ENCODE results near the gene ZNF628. TPM values are rescaled to one million over a fixed set of nuclear protein-coding genes. Genes with fewer than 3 reads are reported as not detected.

ZNF628 gene
- total RNA-seq, 1 donor from 2014 or later = 16.8 TPM

DNA sequence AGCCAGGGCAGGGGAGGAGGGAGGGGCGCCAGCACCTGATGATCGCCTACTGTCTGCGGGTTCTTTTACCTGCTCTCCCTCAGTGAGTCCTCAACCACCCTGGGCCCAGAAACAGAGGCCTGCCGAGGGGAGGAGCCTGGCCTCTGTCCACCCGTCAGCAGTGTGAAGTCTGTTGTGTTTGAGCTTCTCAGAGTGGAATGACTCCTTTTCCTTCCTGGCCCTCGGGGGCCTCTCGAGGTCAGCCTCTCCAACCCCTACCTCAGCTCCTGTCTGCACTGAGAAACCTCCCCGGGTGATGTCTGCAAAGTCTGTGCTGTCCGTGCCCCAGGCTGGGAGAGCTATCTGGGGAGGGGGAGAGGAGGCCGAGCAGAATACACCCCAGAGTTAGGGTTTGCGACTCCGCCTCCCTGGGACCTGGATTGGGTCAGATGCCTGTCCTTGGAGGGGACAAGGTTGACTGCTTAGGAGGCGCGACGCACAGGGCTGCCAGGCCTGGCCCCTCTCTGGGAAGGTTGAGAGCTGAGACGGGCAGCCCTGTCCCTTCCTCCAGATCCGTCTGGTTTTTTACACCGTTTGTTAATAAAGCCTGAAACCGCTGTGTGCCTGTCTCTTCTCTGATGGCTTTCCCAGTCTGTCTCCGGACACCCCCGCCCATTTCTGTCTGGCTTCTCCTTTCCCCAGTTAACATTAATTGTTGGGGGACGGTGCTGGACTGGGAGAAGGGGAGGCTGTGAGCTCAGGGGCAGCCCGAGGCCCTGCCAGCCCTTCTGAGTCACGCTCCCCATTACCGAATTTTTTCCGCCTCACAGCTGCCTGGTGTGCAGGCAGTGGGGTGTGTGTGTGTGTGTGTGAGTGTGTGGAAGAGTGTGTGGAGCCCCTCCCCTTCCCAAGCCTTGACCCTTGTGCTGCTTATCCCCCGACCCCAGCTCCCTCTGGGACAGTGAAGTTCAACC lies 10.8 kb downstream of the ZNF628 start:
- H3K27ac Mint-ChIP-seq = peak overlapping the region; percentile 73
- no peak for DNase-seq (ENCODE audit: low spot score, unreplicated experiment)
- H3K4me1 Mint-ChIP-seq (ENCODE audit: low read depth) = peaks cover 13% of the 10 kb centered on the region

DNA sequence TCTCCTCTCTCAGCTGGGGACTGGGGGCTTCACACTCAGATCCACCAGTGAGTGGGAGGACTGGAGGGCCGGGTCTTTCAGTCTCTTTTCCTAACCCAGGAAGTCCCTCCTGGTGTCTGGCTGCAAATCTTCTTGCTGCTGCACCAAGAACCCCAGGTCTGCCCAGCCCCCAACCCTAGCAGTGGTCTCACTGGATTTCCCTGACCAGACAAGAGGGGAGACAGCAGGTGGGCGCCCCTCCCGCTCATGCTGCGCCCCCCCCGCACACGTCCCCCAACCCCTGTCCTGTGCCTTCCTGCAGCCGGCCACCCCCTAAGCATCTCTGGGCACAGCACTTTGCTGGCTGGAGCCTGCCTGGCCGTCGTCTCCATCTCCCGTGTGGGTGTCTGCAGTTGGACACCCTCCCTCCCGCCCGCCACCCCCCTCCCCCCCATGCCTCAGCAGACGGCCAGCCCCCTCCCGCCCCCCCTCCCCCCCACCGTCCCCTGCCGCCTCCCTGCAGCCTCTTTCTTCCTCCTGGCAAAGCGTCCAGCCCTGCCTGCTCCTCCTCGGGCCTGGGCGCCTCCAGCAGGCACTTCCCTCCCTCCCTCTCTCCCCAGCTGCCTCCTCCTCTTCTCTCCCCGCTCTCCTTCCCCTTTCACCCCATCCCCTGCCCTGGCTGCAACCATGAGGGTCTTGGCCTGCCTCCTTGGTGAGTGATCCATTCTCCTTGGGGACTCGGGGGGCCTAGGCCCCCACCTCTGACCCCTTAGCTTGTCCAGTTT lies 11.7 kb downstream of the ZNF628 start, which contains the start of gene SSC5D:
Gene SSC5D (plus strand): TSS at position 513 of the 764 bp plus-strand sequence. CDS start 154 bp downstream, at position 667.
- peak within 1 kb of the TSS; percentile 50 for H3K4me3 Mint-ChIP-seq (ENCODE audit: low read depth)
- peaks cover 11% of the 10 kb centered on the region for H3K27me3 Mint-ChIP-seq
- no peaks in the 10 kb centered on the region for H3K36me3 Mint-ChIP-seq (ENCODE audit: insufficient read depth)
- no peak for DNase-seq (ENCODE audit: low spot score, unreplicated experiment)
- TF ChIP-seq, protein P1, sequence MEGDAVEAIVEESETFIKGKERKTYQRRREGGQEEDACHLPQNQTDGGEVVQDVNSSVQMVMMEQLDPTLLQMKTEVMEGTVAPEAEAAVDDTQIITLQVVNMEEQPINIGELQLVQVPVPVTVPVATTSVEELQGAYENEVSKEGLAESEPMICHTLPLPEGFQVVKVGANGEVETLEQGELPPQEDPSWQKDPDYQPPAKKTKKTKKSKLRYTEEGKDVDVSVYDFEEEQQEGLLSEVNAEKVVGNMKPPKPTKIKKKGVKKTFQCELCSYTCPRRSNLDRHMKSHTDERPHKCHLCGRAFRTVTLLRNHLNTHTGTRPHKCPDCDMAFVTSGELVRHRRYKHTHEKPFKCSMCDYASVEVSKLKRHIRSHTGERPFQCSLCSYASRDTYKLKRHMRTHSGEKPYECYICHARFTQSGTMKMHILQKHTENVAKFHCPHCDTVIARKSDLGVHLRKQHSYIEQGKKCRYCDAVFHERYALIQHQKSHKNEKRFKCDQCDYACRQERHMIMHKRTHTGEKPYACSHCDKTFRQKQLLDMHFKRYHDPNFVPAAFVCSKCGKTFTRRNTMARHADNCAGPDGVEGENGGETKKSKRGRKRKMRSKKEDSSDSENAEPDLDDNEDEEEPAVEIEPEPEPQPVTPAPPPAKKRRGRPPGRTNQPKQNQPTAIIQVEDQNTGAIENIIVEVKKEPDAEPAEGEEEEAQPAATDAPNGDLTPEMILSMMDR (IDR thresholded peaks at IDR 0.05; ENCODE audit: unreplicated experiment) = no peak
- H3K4me1 Mint-ChIP-seq (ENCODE audit: low read depth) = peaks cover 13% of the 10 kb centered on the region
- H3K9me3 Mint-ChIP-seq (ENCODE audit: low read depth) = no peaks in the 10 kb centered on the region
- H3K27ac Mint-ChIP-seq = peak within 1 kb of the TSS; percentile 73

More for the DNA sequence above, 10.8 kb downstream of the ZNF628 start:
- Mint-ChIP-seq H3K4me3 (ENCODE audit: low read depth) (peak overlapping the region; percentile 50), H3K27me3 (peaks cover 8% of the 10 kb centered on the region), H3K9me3 (ENCODE audit: low read depth) (no peaks in the 10 kb centered on the region), H3K36me3 (ENCODE audit: insufficient read depth) (no peaks in the 10 kb centered on the region)
- TF ChIP-seq, protein P1 (IDR thresholded peaks at IDR 0.05; ENCODE audit: unreplicated experiment) = no peak

DNA sequence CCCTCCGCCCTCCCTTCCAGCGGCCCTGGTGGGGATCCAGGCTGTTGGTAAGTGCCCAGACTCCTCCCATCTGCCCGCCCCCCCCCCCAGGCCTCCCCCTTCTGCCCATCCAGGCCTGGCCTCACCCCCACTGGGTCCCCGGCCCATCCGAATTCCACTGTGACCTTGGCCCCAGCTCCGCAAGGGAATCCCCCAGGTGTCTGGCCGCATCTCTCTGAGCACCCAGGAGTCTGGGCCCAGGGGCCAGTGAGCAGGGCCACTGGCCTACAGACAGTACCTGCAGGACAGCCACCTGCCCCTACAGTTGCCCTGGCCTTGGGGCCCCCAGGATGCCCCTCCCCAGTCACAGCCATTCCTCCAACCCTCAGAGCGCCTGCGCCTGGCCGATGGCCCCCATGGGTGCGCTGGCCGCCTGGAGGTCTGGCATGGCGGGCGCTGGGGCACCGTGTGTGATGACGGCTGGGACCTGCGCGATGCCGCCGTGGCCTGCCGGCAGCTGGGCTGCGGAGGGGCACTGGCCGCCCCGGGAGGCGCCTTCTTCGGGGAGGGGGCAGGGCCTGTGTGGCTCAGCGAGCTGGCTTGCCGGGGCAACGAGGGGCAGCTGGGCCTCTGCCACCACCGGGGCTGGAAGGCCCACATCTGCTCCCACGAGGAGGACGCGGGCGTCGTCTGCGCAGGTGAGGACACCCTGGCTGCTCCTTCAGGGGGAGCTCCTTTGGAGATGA lies 12.7 kb downstream of the ZNF628 start:
- no peak overlapping the region for H3K27ac Mint-ChIP-seq
- TF ChIP-seq, protein P1 (IDR thresholded peaks at IDR 0.05; ENCODE audit: unreplicated experiment) = no peak
- no peaks in the 10 kb centered on the region for H3K9me3 Mint-ChIP-seq (ENCODE audit: low read depth)
- no peak for DNase-seq (ENCODE audit: low spot score, unreplicated experiment)
- H3K36me3 Mint-ChIP-seq (ENCODE audit: insufficient read depth) = no peaks in the 10 kb centered on the region
- H3K4me1 Mint-ChIP-seq (ENCODE audit: low read depth) = peaks cover 13% of the 10 kb centered on the region
- peaks cover 11% of the 10 kb centered on the region for H3K27me3 Mint-ChIP-seq
- H3K4me3 Mint-ChIP-seq (ENCODE audit: low read depth) = no peak overlapping the region

DNA sequence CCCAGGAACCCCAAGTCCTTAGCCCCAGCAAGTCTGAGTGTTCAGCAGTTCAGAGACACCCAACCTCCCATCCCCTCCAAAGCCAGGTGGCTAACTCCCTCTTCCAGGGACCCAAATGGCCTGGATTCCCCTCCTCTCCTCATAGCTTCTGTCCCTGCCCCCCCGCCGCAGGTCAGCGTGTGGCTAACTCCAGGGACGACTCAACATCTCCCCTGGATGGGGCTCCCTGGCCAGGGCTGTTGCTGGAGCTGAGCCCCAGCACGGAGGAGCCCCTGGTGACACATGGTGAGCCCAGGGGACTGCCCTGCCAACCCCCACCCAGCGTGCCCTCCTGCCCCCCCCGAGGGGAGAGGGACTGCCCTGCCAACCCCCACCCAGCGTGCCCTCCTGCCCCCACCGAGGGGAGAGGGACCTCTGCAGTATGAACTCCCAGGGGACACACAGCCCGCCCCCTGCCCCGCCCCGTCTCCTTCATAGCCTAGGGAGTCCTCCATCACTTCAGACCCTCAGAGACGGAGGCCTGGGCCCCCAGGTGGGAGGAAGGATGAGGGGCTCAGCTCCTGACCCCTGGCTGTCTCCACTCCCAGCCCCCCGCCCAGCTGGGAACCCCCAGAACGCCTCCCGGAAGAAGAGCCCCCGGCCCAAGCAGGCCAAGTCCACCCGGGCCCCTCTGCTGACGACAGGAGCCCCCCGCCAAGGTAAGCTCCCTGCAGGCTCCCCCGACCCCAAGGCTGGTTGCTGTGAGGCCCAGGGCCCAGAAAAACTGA lies 13.5 kb downstream of the ZNF628 start:
- no peaks in the 10 kb centered on the region for H3K36me3 Mint-ChIP-seq (ENCODE audit: insufficient read depth)
- H3K9me3 Mint-ChIP-seq (ENCODE audit: low read depth) = no peaks in the 10 kb centered on the region
- DNase-seq (ENCODE audit: low spot score, unreplicated experiment) = no peak
- peaks cover 11% of the 10 kb centered on the region for H3K27me3 Mint-ChIP-seq
- peaks cover 13% of the 10 kb centered on the region for H3K4me1 Mint-ChIP-seq (ENCODE audit: low read depth)
- no peak overlapping the region for H3K4me3 Mint-ChIP-seq (ENCODE audit: low read depth)
- TF ChIP-seq, protein P1 (IDR thresholded peaks at IDR 0.05; ENCODE audit: unreplicated experiment) = no peak
- no peak overlapping the region for H3K27ac Mint-ChIP-seq

Data from progenitor cell of endocrine pancreas (in vitro differentiated cells).